Measurements from ENCODE around the gene AFM. TPM values are rescaled to one million over a fixed set of nuclear protein-coding genes. Genes with fewer than 3 reads are reported as not detected.

AFM gene
- total and polyA plus RNA-seq, 2 donors (not counting 3 experiments of a cell fraction or from before 2014, with no cell fraction given) = not detected

DNA sequence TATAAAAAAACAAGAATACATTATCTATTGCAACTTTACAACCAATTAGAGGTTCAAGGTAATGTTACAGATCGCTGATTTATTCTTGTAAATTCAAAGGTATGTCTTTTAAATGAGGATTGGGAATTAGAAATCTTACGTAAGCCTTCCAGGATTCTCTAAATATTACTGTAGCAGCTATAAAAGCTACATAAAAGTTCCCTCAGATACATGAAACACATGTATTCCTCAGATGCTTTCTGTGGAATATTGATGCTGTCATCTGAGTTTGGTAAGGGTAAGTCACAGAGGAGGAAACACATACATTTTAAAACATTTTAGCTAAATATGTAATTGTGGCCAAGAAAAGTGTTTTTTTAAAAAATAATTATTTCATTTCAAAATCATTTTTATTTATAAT, 42.1 kb upstream of the AFM start:
- Histone ChIP-seq H3K4me3 (replicated peaks in 1 of 3; ENCODE audit: insufficient read depth in 1 of 3, low read depth in 1 of 3, low read length in 3 of 3) (no peak overlapping the region), H2AFZ (ENCODE audit: low read depth, low read length) (no peak overlapping the region), H3K4me1 (ENCODE audit: control insufficient read depth, extremely low read depth, insufficient read depth, low read length) (no peaks in the 10 kb centered on the region), H3K9me1 (replicated peaks; ENCODE audit: control insufficient read depth, extremely low read depth, insufficient read depth, low read length) (no peaks in the 10 kb centered on the region), H3K27me3 (ENCODE audit: control insufficient read depth in 2 of 2, insufficient read depth in 2 of 2, low read length in 2 of 2) (peaks cover 11 to 24% of the 10 kb centered on the region in 2 experiments), H3K27ac (ENCODE audit: insufficient read depth, low read depth, low read length) (no peak overlapping the region), H4K20me1 (replicated peaks; ENCODE audit: control insufficient read depth, extremely low read depth, insufficient read depth, low read length) (no peaks in the 10 kb centered on the region), H3K36me3 (ENCODE audit: control insufficient read depth in 2 of 2, extremely low read depth in 1 of 2, insufficient read depth in 2 of 2, low read length in 2 of 2) (no peaks in the 10 kb centered on the region), H3K9me3 (replicated peaks; ENCODE audit: control insufficient read depth, insufficient read depth, low read length) (no peaks in the 10 kb centered on the region), H3K79me2 (ENCODE audit: control insufficient read depth, insufficient read depth, low read length) (no peaks in the 10 kb centered on the region), H3K9ac (replicated peaks; ENCODE audit: extremely low read depth, insufficient read depth, low read length) (no peak overlapping the region), H3K4me2 (ENCODE audit: insufficient read depth, low read length) (no peak overlapping the region)
- TF ChIP-seq POLR2A (IDR thresholded peaks at IDR 0.05; ENCODE audit: low read depth, low read length) (no peak), EZH2 (IDR thresholded peaks at IDR 0.05; ENCODE audit: borderline replicate concordance, low read depth, low read length, severe bottlenecking) (no peak), MYC (IDR thresholded peaks at IDR 0.05; ENCODE audit: low read depth, low read length) (no peak), GATA2 (IDR thresholded peaks at IDR 0.05; ENCODE audit: insufficient read depth, insufficient read length, low read depth, low read length) (no peak), POLR2AphosphoS5 (IDR thresholded peaks at IDR 0.05; ENCODE audit: insufficient read depth, low read depth, low read length) (no peak), FOS (IDR thresholded peaks at IDR 0.05; ENCODE audit: borderline replicate concordance, insufficient read depth, low read length) (no peak), JUN (IDR thresholded peaks at IDR 0.05; ENCODE audit: borderline replicate concordance, insufficient read depth, insufficient read length, low read depth) (no peak)
- TF ChIP-seq, protein P1, sequence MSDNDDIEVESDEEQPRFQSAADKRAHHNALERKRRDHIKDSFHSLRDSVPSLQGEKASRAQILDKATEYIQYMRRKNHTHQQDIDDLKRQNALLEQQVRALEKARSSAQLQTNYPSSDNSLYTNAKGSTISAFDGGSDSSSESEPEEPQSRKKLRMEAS (IDR thresholded peaks at IDR 0.05; ENCODE audit: insufficient read depth, insufficient read length) = no peak
- TF ChIP-seq, protein P2, sequence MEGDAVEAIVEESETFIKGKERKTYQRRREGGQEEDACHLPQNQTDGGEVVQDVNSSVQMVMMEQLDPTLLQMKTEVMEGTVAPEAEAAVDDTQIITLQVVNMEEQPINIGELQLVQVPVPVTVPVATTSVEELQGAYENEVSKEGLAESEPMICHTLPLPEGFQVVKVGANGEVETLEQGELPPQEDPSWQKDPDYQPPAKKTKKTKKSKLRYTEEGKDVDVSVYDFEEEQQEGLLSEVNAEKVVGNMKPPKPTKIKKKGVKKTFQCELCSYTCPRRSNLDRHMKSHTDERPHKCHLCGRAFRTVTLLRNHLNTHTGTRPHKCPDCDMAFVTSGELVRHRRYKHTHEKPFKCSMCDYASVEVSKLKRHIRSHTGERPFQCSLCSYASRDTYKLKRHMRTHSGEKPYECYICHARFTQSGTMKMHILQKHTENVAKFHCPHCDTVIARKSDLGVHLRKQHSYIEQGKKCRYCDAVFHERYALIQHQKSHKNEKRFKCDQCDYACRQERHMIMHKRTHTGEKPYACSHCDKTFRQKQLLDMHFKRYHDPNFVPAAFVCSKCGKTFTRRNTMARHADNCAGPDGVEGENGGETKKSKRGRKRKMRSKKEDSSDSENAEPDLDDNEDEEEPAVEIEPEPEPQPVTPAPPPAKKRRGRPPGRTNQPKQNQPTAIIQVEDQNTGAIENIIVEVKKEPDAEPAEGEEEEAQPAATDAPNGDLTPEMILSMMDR (IDR thresholded peaks at IDR 0.05; ENCODE audit: extremely low read depth in 1 of 2, insufficient read depth in 1 of 2, low read depth in 1 of 2, low read length in 2 of 2) = no peak
- BruUV-seq (replicated peaks) = no TSS peak
- dilution Hi-C loops (cut with MboI; ENCODE audit: extremely low pct_ligation_motif_present, low sequenced_read_pairs) (no loop called here), intact Hi-C loops (cut with micrococcal nuclease) (no loop called here)
- DNase-seq (ENCODE audit: low read depth, low spot score) = no peak
- ChIA-PET CTCF (interaction anchor here (1.2 kb wide), 1 partner anchor 25 kb away, joined by 3 read pairs; no protein-coding TSS in a partner anchor), POLR2A (no interaction called here)
- FAIRE-seq = no peak

All from endothelial cell of umbilical vein (primary cell).